Measurements from ENCODE around the gene TMEM44.
A peak's percentile ranks its signal among the peaks of the same experiment; 100 is the strongest.

Gene TMEM44

DNA sequence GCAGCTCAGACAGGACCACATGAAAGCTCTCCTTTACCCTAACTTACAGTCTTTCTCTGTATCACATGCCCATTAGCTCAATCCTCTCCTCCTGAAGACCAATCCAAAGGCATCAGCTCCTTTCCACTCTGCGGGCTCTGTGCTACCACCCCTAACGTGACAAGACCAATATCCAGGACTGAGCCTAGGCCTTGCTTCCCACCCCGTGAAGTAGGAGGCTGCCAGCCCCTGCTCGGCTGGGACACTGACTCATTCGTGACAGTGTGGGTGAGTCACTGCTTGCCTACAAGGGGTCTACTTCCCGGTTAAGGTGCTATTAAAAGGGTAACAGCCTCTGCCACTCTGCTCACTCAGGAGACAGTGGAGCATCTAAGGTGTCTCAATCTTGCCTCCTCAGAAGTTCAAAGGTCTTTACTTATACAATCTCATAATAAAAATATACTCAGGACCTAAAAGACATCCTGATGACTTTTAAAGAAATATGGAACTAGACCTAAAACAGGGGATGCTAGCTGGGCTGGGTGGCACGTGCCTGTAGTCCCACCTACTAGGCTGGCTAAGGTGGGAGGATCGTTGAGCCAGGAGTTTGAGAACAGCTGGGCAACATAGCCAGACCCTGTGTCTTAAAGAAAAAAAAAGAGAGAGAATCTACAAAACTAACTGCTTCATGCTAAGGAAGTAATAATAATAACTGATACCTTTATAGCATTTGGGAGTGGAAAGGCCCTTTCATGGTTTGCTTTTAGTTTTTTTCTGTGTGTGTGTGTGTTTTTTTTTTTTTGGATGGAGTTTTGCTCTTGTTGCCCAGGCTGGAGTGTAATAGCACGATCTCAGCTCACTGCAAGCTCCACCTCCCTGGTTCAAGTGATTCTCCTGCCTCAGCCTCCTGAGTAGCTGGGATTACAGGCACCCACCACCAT is 55.0 kb downstream of the TMEM44 start:
- peak; percentile 25 for DNase-seq (ENCODE audit: low read depth)

DNA sequence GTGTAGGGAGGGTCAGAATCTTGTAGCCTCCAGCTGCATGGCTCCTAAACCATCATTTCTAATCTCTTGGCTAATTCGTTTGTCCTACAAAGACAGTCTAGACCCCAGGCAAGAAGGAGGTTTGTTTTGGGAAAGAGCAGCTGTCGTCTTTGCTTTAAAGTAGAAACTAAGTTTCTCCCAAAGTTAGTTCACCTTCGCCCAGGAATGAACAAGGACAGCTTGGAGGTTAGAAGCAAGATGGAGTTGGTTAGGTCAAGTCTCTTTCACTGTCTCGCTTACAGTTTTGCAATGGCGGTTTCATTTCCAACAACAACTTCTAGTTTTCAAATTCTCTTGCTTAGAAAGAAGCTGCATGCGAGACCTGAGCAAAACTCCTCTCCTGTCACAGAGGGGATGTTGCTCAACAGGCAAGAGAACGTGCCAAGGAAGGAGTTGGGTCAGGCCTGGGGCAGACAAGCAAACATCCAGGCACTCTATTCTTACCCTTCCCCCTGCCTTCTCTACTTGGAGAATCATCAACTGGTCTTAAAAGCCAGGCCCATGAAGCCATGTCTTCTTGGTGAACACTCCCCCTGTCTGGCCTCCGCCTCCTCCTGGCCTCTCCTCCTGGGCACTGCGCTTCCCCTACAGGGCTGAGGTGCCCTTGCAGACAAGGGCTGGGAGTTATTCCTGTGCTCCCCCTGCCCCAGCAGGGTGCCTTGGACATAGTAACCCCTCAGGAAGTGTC is 57.6 kb downstream of the TMEM44 start:
- no peak for DNase-seq (ENCODE audit: low read depth)

DNA sequence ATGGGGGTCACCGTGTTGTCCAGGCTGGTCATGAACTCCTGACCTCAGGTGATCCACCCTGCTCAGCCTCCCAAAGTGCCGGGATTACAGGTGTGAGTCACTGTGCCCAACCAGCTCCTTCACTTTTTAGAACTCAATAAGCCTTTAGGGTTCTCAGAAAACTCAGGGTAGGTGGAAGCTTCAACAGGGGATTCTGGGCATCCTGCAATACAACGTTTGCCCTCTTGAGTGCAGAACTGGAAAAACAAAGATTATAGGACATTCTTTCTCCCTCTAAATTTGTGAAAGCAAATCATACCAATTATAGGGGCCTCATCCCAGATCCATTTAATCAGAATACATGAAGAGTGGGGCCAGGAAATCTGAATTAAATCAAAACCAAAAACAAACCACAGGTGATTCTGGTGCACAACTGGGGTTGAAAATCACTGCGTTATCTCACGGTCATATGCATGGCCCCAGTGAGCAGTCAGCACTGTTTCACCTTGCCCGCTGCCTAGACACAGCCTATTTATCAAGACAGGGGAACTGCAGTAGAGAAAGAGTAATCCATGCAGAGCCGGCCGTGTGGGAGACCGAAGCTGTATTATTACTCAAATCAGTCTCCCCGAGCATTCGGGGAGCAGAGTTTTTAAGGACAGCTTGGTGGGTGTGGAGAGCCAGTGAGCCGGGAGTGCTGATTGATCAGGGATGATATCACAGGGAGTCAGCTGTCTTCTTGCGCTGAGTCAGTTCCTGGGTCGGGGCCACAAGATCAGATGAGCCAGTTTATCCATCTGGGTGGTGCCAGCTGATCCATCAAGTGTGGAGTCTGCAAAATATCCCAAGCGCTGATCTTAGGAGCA is 58.4 kb downstream of the TMEM44 start:
- DNase-seq (ENCODE audit: low read depth) = no peak

DNA sequence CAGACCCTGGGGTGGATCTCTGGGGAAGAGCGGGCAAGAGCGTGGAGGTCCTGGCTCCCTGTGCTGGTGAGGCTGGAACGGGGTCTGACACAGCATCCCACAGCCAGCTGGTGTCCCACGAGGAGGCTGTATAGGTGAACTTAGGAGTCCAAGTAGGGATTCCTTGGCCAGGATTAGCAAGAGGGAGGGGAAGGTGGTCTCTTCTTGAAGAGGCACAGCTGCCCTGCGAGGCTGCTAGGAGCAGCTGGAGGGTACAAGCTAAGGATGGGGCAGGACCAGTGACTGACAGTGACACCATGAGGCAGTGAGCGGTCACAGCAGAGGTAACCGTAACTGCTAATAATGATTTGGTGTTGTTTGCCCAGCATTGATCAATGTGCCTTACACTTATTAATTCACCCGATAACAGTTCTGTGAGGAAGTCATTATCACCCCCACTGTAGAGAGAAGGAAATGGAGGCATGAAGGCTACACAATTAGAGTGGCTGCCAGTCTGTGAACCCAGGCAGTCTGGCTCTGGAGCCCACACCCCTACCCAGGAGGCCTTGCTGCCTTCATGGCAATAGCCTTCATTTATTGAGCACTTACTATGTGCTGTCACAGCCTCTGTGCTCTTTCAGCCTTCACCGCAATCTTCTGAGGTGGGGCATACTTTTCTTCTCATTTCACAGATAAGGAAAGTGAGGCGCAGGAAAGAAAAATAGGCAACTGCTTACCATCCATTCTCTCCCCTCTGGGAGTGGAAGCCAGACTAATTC is 59.4 kb downstream of the TMEM44 start:
- DNase-seq (ENCODE audit: low read depth) = peak; percentile 30

DNA sequence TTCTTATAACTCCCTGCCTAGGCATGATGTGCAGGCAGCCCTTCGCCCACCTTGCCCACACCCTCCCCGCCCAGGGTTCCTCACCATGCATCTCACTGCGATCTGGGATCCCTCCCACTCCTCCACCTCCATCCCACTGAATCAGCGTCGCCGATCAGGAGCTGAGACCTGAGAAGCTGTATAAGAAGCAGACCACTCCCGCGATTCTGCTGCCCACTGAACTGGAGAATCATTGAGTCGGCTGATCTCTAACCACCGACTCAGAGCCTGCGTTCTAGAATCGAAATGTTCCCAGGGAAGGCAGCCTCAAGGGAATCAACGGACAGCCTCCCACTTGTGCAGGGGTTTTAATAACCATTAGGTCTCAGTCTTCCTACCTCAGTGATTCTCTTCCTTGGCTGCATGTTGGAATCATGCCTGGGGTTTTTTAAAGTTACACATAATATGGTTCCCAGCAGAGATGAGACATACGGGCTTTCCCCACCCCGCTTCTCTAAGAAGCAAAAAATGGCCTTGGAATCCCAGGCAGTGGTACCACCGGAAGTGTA is 60.2 kb downstream of the TMEM44 start:
- no peak for DNase-seq (ENCODE audit: low read depth)

DNA sequence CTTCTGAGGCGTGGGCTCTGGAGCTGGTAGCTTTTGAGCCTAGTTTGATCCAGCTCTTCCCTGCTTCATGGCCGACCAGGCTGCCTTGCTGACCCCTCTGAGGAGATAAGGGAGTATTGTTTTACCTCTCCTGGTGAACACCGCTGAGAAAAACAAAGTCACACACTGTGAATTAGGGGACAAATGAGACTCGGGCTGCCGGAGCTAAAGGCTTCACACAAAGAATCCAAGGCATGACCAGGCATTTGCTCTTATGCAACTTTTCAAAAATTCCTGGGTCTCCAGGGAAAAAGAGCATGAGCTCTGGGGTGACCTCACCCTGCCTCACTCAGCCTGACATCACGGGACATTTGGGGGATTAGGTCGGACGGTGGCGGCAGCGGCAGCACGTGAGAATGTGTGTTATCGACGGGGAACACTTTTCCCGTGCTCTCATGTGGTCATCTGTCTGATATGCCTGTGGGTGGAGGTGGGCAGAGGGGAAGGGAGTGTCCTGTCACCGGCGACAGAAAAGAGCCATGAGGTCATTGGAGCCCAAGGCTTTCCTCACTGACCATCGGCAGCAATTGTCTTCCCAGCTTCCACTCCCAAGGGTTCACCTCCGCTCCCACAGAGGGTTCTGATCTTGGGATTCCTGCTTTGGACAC is 61.0 kb downstream of the TMEM44 start:
- DNase-seq (ENCODE audit: low read depth) = no peak

DNA sequence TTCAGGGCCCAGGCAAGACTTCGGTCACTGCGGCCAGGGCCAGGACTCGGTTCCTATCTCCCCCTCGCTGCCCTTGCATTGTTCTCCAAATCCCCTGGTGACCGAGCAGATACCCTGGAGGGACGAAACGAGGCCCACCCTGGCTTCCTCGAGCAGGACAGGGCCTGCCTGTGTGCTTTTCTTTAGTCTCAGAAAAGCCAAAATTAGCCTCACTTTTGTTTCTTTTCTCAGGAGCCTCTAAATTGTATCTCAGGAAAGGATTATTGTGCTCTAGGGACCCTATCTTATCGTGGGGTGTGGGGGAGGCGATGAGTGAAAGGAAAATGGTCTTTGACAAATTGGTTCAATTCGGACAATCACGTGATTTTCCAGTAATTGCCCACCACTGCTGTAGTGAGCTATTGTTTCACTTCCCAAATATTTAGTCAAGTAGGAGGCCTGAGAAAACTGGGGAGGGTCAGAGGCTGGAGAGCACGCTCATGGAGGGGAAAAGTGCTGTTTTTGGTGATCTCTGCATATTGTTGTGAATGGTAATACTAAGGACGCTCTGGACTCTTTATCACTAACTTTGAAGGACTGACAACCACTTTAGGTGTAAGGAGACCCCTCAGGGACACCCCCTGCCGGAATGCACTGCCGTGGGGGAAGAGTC is 61.6 kb downstream of the TMEM44 start:
- no peak for DNase-seq (ENCODE audit: low read depth)

DNA sequence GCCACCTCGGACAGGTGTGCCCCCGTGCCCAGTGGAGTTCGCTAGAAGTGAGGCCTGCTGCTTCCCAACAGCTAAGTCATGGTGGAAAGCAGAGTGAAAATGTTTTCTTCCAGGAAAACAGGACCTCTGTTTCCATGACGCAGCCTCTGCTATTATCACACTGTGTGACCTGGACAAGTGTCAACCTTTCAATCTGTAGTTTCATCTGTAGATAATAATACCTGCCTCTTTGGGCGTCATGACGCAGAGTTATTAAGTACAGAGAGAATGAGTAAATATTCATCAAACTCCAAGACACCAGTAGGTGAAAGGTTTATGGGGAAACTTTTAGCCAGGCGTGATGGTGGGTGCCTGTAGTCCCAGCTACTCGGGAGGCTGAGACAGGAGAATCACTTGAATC is 62.3 kb downstream of the TMEM44 start:
- no peak for DNase-seq (ENCODE audit: low read depth)

DNA sequence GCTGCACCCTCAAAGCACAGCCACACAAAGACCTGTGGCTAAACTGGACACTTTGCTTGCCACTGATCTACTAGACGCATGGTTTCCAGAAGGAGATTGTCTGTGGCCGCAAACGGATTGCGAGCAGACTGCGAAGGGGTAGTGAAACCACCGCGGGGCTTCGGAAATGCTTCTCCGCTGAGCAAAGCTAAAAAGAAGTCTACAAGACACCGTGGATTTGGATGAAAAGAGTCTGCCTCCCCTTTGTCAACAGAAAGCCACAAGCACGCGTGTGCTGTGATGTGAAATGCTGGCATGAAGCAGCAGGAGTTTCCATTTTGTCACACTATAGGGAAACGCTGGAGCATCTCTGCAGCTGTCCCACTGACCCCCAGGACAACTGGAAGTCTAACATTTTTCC is 63.0 kb downstream of the TMEM44 start:
- DNase-seq (ENCODE audit: low read depth) = no peak

DNA sequence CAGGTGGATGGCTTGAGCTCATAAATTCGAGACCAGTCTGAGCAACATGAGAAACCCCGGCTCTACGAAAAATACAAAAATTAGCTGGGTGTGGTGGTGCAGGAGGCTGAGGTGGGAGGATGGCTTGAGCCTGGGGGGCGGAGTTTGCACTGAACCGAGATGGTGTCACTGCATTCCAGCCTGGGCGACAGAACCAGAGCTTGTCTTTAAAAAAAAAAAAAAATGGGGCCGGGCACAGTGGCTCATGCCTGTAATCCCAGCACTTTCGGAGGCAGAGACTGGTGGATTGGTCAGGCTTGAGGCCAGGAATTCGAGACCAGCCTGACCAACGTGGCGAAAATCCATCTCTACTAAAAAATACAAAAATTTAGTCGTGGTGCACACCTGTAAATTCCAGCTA is 64.0 kb downstream of the TMEM44 start:
- no peak for DNase-seq (ENCODE audit: low read depth)

DNA sequence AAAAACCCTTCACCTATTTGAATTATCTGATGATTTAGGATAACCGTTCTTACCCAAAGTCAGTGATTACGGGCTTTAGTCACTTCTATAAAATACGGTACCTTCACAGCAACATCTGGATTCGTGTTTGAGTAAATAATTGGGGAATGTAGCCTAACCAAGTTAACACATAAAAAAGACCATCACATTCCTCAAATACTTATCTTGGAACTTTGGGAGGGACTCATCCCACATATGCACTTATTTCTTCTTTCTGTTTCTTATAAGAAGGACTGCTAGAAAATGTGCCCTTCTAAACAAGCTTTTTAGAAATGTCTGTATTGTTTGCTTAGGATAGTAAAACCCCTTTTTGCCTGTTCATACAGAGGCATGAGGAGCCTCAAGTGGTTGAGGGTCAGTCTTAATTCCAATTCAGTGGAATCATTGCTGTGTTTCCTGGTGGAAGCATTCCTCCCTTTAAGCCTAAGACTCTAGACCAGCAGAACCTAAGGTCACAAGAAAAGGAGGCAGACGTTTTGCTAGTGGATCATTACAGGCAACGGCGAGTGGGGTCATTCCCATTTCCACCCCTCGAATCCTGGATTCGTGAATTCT is 67.5 kb downstream of the TMEM44 start:
- no peak for DNase-seq (ENCODE audit: low read depth)

DNA sequence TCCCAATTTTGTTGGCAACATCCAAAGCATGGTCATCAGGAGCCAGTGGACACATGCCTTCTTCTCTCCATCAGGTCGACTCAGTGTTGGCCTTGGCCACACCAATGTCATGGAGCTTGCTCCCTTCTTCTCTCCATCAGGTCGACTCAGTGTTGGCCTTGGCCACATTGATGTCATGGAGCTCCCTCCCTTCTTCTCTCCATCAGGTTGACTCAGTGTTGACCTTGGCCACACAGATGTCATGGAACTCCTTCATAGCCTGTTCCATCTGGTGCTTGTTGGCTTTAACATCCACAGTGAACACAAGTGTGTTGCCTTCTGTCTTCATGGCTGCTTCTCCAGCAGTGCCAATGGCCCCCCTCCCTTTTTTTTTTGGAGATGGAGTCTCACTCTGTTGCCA is 70.2 kb downstream of the TMEM44 start:
- no peak for DNase-seq (ENCODE audit: low read depth)

DNA sequence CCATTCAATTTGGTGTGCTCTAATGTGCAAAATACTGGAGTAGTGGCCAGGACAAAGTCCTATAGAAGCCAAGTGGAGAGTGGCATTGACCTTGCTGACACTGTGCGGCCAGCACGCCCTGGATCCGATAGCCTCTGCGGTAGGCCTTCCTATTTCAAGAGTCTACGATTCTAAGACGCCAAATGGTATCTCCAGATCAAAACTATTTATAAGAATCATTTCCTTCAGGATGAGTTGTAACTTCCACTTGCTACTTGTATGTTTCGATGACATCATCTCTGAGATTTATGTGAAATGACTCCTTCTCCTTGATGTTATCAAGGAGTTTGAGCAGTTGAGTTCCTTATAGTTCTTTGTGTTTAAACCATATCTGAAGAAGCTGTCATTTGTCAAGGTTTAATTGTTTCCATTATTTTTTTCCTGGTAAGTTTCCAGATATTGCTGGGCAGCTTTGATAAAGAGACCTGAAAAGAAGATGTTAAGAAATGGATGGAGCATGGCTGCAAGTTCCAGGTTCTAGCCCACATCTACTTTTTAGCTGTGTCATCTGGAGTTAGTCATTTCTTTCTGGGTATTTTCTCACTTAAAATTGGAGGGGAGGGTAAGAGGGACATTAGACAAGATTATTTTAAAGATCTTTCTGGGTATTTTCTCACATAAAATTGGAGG is 71.8 kb downstream of the TMEM44 start:
- no peak for DNase-seq (ENCODE audit: low read depth)

DNA sequence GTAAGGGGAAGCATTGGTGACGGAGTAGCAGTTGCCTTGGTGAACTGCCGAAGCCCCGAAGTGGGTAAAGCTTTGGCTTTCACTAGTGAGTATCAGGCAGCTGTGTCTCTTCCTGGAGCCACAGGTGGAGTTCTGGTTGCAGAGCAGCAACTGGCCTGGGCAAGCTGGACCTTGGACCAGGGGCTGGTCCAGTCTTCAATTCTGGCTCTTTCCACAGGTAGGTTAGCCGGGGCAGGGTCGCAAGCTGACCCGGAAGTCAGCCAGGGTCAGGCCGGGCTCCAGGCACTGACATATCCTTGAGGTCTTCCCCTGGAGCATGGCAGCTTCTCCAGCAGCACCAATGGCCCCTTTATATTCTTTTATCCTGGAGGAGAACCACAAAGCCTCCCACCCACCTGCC is 73.2 kb downstream of the TMEM44 start:
- no peak for DNase-seq (ENCODE audit: low read depth)

DNA sequence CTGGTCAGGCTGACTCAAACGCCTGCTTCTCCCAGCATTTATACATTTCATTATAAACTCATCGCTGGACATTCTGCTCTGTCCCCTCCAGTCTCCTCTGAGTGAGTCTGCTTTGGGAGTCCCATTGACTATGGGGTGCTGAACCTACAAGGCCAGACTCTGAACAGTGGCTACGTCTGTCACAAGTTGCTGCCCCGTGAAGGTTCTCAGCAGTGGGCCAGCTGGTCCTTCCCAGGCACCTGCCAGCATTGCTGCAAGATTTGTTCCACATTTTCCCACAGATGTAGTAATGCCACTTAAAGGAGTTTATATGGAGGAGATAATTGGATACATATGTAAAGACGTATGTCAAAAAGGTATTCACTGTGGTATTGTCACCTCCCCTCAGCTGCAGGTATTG is 73.7 kb downstream of the TMEM44 start:
- no peak for DNase-seq (ENCODE audit: low read depth)

DNA sequence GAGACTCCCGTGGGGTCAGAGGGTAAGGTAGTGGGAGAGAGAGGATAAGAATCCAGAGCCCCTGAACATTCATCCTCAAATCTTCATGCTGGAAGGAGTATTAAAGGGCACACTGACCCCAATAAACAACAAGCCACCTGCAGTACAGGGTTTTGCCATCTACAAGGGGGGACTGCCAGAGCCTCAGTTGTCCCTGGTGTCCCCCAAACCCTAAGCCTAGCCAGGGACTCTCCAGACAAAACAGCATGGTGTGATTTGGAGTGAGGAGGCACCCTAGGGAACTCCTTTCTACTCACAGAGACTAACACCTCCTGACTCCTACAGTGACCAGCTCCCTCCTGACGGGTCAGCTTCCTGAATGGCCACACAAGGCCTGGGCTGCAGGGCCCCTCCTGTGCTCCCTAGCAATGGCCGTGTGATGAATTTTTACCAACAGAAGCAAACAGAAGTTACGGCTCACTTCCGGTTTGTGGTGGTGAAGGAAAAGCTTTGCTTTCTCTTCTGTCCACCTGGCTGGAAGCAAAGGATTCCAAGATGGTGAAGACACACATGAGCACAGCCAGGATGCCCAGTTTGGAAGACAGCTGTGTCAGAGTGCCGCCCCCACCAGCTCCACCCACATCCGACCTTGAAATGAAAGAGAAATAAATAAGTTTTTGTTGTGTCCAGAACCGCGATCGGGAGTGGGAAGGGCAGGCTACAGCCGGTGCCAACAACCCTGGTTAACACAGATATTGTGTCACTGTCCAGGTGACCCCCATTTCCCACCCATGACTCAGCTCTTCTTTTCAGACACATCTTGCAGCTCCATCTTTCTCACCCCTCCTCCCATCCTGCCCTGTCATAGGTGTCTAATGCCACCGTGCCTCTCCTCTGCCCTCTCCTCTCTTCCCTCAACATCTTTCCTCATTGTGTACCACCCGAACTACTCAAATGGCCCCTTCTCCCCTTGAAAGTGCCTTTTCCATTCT is 76.8 kb downstream of the TMEM44 start:
- no peak for DNase-seq (ENCODE audit: low read depth)

DNA sequence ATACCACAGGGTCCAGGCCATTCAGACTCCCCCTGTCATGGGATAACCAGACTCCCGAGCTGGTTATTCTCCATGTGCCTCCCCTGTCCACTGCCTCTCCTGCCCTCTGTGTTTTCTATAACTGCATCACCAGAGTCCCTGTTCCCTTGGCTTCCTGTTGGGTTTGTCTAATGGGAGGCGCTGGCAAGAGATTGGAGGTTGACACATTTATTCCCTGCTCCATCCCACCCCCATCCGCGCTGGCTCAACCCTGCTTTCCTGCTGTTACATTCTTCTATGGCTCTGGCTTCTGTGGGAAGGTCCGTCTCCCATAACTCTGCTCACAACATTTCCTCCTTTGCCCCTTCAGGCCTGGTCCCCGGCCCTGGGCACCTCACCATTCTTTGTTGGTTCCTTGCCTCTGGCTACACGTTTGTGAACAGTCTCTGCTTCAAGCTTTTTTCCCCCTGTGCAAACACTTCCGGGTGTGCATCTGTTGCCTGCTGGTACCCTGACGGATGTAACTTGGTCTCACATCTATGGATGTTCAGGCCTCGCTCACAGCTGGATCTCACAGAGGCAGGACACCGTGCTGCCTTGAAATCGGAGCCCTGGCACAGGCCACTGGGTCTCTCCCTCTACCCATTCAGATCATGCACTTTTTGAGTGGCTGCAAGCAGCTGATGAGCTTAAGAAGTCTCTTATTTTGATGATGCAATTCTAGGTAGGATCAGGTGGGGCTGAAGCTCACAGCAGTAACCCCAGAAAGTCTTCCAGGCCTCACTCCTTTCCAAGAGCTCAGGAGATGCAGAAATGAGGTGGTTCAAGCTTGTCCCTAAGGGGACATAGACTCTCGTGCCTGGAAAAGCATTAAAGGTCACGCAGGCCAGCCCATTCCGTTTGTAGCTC is 77.8 kb downstream of the TMEM44 start:
- no peak for DNase-seq (ENCODE audit: low read depth)

All from activated T-cell treated with anti-CD3 and anti-CD28 coated beads for 24 hours (primary cell).